ENCODE data around the gene SLC1A7.

The SLC1A7 gene

GRCh38 chr1:53091841-53092645 lies 50.4 kb downstream of the SLC1A7 start:
- DNase-seq (ENCODE audit: low read depth in 2 of 3, low spot score in 2 of 3) = no peak

DNA sequence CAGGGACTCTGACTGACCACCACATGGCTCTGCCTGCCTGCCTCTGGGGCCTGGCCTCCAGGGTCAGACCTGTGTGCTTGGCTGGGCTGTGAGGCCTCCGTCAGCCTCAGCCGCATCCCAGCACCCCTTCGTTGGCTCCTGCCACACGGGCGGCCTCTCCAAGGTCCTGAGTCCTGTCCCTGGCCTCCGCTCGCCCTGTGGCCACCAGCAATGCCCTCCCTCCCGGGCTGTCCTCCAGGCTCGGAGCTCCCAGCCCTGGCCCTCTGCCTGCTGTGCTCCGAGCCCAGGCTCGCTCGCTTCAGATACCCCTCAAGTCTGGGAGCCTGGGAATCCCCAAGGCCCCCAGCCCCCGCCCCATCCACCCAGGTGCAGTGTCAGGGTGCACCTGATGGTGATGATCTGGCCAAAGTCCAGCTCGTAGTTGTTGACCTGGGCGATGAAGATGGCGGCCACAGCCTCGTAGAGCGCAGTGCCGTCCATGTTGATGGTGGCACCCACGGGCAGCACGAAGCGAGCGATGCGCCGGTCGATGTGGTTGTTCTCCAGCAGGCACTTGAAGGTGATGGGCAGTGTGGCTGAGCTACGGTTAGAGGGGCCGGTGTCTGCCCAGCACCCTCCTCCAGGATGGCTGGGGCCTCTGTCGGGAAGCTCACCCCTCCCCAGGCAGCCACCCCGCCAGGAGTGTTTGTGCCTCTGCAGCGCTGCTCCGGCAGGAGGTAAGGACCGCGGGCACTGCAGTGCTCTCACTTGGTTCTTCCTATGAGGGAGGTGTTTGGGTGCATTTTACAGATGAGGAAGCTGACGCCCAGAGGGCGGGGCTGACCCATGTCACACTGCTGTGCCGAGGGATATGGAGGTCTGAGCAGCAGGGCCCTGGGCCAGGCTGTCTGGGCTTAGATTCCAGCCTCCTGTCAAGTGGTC lies 52.0 kb downstream of the SLC1A7 start:
- DNase-seq (ENCODE audit: low read depth in 2 of 3, low spot score in 2 of 3) = no peak

- DNase-seq (ENCODE audit: low read depth in 2 of 3, low spot score in 2 of 3) = no peak
These were observed 52.8 kb downstream of the SLC1A7 start for GRCh38 chr1:53089478-53090226.

DNA sequence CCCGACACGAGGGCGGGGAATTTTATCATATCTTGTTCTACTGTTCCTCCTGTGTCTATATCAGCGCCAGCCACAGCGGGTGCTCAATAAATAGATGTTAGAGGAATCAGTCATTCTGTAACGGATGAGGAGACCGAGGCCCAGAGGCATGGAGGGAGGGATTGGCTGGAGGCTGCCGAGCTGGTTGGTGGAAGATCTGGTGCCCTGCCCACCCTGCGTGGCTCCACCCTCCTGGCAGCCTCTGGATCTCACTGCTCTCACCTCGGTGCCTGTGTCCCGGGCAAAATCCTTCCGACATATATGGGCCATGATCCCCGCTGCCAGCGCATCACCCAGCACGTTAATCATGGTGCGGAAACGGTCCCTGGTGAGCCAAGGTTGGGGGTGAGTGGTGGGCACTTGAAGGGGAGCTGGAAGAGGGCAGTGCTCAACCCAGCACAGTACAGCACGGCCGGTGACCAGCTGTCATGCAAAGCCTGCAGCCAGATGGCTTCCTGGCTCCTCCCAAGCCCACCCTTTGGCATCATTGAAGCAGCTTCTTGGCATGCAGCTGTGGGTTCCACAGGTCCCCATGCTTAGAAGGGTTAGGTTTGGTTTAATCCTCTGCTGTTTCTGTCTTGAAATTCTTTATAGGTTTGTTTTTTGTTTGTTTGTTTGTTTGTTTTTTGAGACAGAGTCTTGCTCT lies 53.7 kb downstream of the SLC1A7 start:
- DNase-seq (ENCODE audit: low read depth in 2 of 3, low spot score in 2 of 3) = no peak

GRCh38 chr1:53087332-53088285 lies 54.8 kb downstream of the SLC1A7 start:
- DNase-seq (ENCODE audit: low read depth in 2 of 3, low spot score in 2 of 3) = no peak

DNA sequence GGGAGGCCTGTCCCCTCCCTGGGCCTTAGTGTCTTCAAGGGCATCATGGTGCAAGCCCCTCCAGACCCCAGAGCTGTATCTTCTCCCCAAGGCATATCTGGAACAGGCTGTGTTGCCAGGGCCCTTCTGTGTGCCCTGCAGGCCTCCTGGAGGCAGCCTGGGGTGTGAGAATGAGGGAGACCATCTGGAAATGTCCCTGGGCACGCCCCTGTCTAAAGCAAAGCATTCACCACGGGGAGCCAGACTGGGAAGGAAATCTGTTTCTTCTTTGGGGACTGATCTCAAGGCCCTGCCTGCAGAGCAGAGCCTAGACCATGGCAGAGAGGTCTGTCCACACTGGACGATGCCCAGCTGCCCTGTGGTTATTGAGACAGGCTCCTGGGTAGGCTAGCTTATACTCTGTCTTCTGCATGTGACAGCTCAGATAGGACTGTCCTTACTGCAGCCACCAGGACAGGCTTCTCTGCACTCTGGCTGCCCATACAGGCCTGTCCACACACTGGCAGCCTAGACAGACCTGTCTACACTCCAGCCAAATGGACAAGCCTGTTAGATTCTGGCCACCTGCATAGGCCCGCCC lies 55.9 kb downstream of the SLC1A7 start:
- DNase-seq (ENCODE audit: low read depth in 2 of 3, low spot score in 2 of 3) = no peak

DNA sequence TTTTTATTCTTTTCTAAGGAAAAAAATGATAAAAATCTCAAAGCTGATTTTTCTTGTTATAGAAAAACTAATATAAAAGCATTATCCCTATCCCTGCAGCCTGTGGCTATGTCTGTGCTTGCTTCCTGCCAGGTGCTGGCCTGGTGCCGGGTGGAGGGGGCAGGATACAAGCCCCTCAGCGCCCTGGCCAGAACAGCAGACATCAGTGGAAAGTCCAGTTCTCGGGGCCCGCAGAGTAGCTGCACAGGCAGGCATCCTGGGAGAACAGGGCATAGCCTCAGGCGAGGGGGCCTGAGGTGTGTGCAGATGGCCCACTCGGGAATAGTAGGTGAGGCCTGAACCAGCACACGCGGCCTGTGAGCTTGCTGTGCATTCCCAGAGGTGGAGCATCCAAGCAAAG lies 57.0 kb downstream of the SLC1A7 start:
- DNase-seq (ENCODE audit: low read depth in 2 of 3, low spot score in 2 of 3) = no peak

DNA sequence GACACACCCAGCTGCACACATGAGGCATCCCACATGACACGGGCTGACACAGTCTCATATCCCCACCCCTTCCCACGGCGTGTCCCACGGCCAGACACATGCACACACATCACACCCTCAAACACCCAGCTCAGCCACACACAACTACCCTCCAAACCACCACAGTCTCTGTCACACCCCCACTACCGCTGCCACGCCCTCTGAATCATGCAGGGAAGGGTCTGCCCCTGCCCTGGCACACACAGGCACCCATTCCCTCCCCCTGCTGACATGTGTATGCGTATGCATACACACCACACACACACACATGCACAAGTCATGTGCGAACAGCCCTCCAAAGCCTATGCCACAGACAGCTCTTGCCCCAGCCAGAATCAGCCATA lies 57.9 kb downstream of the SLC1A7 start:
- no peak for DNase-seq (ENCODE audit: low read depth in 2 of 3, low spot score in 2 of 3)

DNA sequence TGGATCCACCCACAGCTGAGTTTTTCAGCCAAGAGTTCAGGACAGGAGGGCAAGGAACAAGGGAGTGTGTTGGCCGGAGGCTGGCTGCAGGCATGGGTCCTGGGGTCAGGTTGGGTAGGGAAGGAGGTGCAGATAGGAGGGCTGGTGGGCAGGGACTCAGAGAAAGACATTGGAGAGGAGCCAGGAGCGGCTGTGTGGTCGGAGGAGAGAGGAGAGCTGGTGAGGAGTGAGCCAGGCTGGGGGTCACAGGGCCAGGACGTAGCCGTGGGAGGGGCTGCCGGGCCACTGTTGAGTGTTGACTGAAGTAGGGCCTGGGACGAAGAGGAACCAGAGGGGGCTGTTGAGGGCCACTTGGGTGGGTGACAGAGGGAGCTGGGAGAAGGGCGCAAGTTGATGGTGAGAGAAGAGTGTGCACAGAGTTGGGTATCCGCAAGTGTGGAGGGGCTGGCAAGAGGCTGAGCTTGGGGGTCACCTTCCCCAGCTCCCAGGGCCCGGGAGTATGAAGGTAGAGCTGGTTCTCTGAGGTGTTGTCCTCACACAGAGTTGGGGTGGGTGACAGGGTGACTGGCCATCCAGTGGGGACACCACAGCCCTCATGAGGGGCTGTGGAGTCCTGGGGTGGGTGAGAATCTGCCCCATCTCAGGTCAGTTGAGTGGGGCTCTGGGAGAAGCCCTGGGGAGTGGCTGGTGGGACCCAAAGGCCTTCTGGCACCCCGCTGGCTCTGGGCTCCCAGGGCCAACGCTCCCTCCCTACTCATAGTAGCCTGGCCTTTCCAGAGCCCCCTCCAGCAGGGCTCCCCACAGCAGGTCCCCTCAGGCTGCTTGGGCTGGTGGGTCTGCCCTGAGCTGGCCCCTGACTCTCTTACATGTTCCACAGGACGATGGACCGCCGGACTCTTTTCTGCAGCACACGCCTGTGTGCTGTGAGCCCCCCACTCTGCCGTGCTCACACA lies 58.5 kb downstream of the SLC1A7 start:
- DNase-seq (ENCODE audit: low read depth in 2 of 3, low spot score in 2 of 3) = no peak

DNA sequence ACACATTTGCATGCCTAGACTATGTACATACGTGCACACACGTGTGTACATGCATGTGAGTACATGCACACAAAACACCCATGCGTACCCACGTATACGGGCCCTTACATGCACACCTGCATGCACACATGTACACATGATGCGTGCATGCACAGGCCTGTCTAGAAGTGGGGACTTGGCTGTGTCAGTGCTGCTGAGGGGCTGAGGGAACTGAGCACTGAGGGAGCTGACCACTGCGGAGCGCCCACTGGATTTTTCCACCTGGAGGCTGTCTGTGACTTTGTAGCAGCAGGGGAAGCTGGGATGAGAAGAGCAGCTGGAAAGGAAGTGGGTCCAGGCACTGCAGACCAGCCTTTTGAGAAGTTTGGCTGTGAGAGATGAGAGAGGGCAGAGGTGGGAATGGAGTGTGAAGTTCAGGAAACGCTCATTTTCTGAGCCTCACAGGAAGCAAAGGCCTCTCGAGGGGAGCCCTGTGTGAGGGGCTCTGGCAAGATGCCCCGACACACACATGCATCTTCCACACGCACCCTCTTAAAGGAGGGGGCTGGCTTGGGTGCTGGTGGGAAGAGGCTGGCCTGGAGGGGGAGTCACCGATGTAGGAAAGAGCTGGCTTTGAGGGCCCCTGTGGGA lies 59.5 kb downstream of the SLC1A7 start:
- DNase-seq (ENCODE audit: low read depth in 2 of 3, low spot score in 2 of 3) = no peak

GRCh38 chr1:53081384-53082066 lies 60.9 kb downstream of the SLC1A7 start:
- no peak for DNase-seq (ENCODE audit: low read depth in 2 of 3, low spot score in 2 of 3)

- DNase-seq (ENCODE audit: low read depth in 2 of 3, low spot score in 2 of 3) = no peak
These were observed 61.7 kb downstream of the SLC1A7 start for GRCh38 chr1:53080769-53081168.

- no peak for DNase-seq (ENCODE audit: low read depth in 2 of 3, low spot score in 2 of 3)
These were observed 62.4 kb downstream of the SLC1A7 start for GRCh38 chr1:53080041-53080440.

- no peak for DNase-seq (ENCODE audit: low read depth in 2 of 3, low spot score in 2 of 3)
These were observed 63.2 kb downstream of the SLC1A7 start for GRCh38 chr1:53079251-53079650.

- no peak for DNase-seq (ENCODE audit: low read depth in 2 of 3, low spot score in 2 of 3)
These were observed 63.9 kb downstream of the SLC1A7 start for GRCh38 chr1:53078333-53079101.

- no peak for DNase-seq (ENCODE audit: low read depth in 2 of 3, low spot score in 2 of 3)
These were observed 64.9 kb downstream of the SLC1A7 start for GRCh38 chr1:53077599-53077965.
